Fibroblast of upper back skin (primary cell): Measurements from ENCODE around the gene PNP.
A peak's percentile ranks its signal among the peaks of the same experiment; 100 is the strongest.
"Not testable (repeated sequence)": the region's sequence is repeated elsewhere in the genome, so short reads cannot be mapped to it uniquely, and the experiment has no call there.

Experiments used
- DNase-seq: peaks from one replicate; pipeline ENCODE4 v3.0.0-alpha.2; 2013

PNP gene

GRCh38 chr14:20469242-20469889 lies at the start of gene PNP:
PNP (plus strand) TSS chr14:20469406; CDS start chr14:20469525, 119 bp downstream.
- DNase-seq: peak; percentile 86

- no peak for DNase-seq
Observed at GRCh38 chr14:20419419-20419818, 49.8 kb upstream of the PNP start.

GRCh38 chr14:20421267-20421666 lies 47.9 kb upstream of the PNP start:
- DNase-seq: no peak

GRCh38 chr14:20422886-20423285 lies 46.3 kb upstream of the PNP start:
- DNase-seq: no peak

GRCh38 chr14:20424851-20425250 lies 44.4 kb upstream of the PNP start:
- DNase-seq: no peak

- peak; percentile 56 for DNase-seq
Observed at GRCh38 chr14:20427231-20428009, 41.8 kb upstream of the PNP start.

- no peak for DNase-seq
Observed at GRCh38 chr14:20428010-20428365, 41.2 kb upstream of the PNP start.

- no peak for DNase-seq
Observed at GRCh38 chr14:20428802-20429201, 40.4 kb upstream of the PNP start.

GRCh38 chr14:20429801-20430669 lies 39.2 kb upstream of the PNP start:
- no peak for DNase-seq

- no peak for DNase-seq
Observed at GRCh38 chr14:20434701-20435581, 34.3 kb upstream of the PNP start.

GRCh38 chr14:20435582-20436362 lies 33.4 kb upstream of the PNP start, which contains the start of gene KLHL33:
KLHL33 (minus strand) TSS chr14:20436166; CDS start chr14:20435811, 355 bp downstream.
- no peak for DNase-seq

GRCh38 chr14:20436363-20436755 lies 32.8 kb upstream of the PNP start:
- DNase-seq: peak; percentile 83

GRCh38 chr14:20438664-20439063 lies 30.5 kb upstream of the PNP start:
- DNase-seq: no peak

- no peak for DNase-seq
Observed at GRCh38 chr14:20440465-20440864, 28.7 kb upstream of the PNP start.

GRCh38 chr14:20440882-20441281 lies 28.3 kb upstream of the PNP start:
- no peak for DNase-seq

GRCh38 chr14:20441461-20441860 lies 27.7 kb upstream of the PNP start:
- DNase-seq: no peak

GRCh38 chr14:20443650-20444049 lies 25.6 kb upstream of the PNP start:
- not testable (repeated sequence) for DNase-seq

GRCh38 chr14:20446889-20447288 lies 22.3 kb upstream of the PNP start:
- no peak for DNase-seq

GRCh38 chr14:20452831-20453230 lies 16.4 kb upstream of the PNP start:
- not testable (repeated sequence) for DNase-seq

GRCh38 chr14:20454516-20455354 lies 14.5 kb upstream of the PNP start, which contains the start of the genes APEX1 and OSGEP:
APEX1 (plus strand) TSS chr14:20455226; CDS start chr14:20455646, 420 bp downstream.
OSGEP (minus strand) TSS chr14:20454812; CDS start chr14:20454683, 129 bp downstream.
- DNase-seq: peak; percentile 99
